PFSK-1 (cell line): ENCODE data around the gene PCSK2.

ENCODE experiments used
- FOXP2 ChIP-seq: optimal IDR thresholded peaks from 2 replicates; pipeline ENCODE3; 2011; ENCODE audit warnings: borderline replicate concordance, control low read depth, inconsistent platforms; ENCODE audit not compliant: insufficient read depth; ENCODE audit errors: extremely low read length, extremely low read depth
- POLR2AphosphoS5 ChIP-seq: IDR thresholded peaks from 2 replicates; pipeline ENCODE4 v1.6.1; 2012; ENCODE audit warnings: low read depth, mild to moderate bottlenecking, control low read depth, low read length, moderate library complexity
- REST ChIP-seq, 2 experiments: IDR thresholded peaks; 2 replicates each; pipeline versions ENCODE4 v1.6.1 to v1.8.0; 2011 to 2012; ENCODE audit warnings: low read depth in 2 of 2, low read length in 2 of 2, control low read depth in 1 of 2, inconsistent platforms in 1 of 2, mild to moderate bottlenecking in 1 of 2, moderate library complexity in 1 of 2; ENCODE audit not compliant: insufficient read depth in 1 of 2

- TF ChIP-seq FOXP2 (no peak), REST (IDR thresholded peaks at IDR 0.05; ENCODE audit: insufficient read depth in 1 of 2, low read depth in 2 of 2, low read length in 2 of 2) (no peak), POLR2AphosphoS5 (no peak)
Measured at GRCh38 chr20:17380801-17381200, 154.0 kb downstream of the PCSK2 start.
